Activated CD4-positive, CD25-positive, alpha-beta regulatory T cell (primary cell): ENCODE results near the gene HMBS.
A peak's percentile ranks its signal among the peaks of the same experiment; 100 is the strongest.
"Not testable (repeated sequence)": the region's sequence is repeated elsewhere in the genome, so short reads cannot be mapped to it uniquely, and the experiment has no call there.

Experiments used
- DNase-seq, 4 experiments: peaks; one replicate each; lab custom pipeline; 2025; lab: John Stamatoyannopoulos, UW

The HMBS gene

GRCh38 chr11:119118946-119119345 lies 34.3 kb downstream of the HMBS start:
- DNase-seq: no peak

GRCh38 chr11:119120639-119121007 lies 35.9 kb downstream of the HMBS start:
- DNase-seq: no peak

- DNase-seq: peak; percentile 98 to 99 (median 99)
Measured at GRCh38 chr11:119121008-119121810, 36.5 kb downstream of the HMBS start, which contains the start of gene HINFP. HINFP (plus strand) TSS chr11:119121580; CDS start chr11:119126945, 5,365 bp downstream.

GRCh38 chr11:119121811-119122124 lies 37.1 kb downstream of the HMBS start:
- no peak for DNase-seq

- DNase-seq: no peak
Measured at GRCh38 chr11:119125821-119126220, 41.1 kb downstream of the HMBS start.

- DNase-seq: no peak
Measured at GRCh38 chr11:119126675-119127268, 42.1 kb downstream of the HMBS start.

- no peak for DNase-seq
Measured at GRCh38 chr11:119130662-119131061, 46.0 kb downstream of the HMBS start.

GRCh38 chr11:119134389-119134978 lies 49.8 kb downstream of the HMBS start:
- no peak for DNase-seq

GRCh38 chr11:119139276-119139675 lies 54.6 kb downstream of the HMBS start:
- not testable (repeated sequence) for DNase-seq
